ENCODE measurements around the gene HNRNPF. TPM values are rescaled to one million over a fixed set of nuclear protein-coding genes. Genes with fewer than 3 reads are reported as not detected.

The HNRNPF gene
- total RNA-seq, 1 donor from 2014 or later: 101 TPM

- Histone ChIP-seq H3K9me3 (no peaks in the 10 kb centered on the region), H3K36me3 (no peaks in the 10 kb centered on the region), H3K27me3 (no peaks in the 10 kb centered on the region), H3K4me1 (peaks cover 0 to 3% of the 10 kb centered on the region in 2 donors), H3K27ac (no peak overlapping the region), H3K4me3 (no peak overlapping the region)
- no peak for DNase-seq (ENCODE audit: low spot score in 2 of 2)
- intact Hi-C loops (cut with DNase I): no loop called here
- no peak for TF ChIP-seq CTCF (IDR thresholded peaks at IDR 0.05)
These were observed 48.9 kb downstream of the HNRNPF start for GRCh38 chr10:43360086-43360485.

GRCh38 chr10:43355749-43356371, 53.1 kb downstream of the HNRNPF start:
- Histone ChIP-seq H3K4me1 (no peaks in the 10 kb centered on the region), H3K27me3 (no peaks in the 10 kb centered on the region), H3K9me3 (no peaks in the 10 kb centered on the region), H3K27ac (no peak overlapping the region), H3K4me3 (no peak overlapping the region), H3K36me3 (no peaks in the 10 kb centered on the region)
- TF ChIP-seq CTCF (IDR thresholded peaks at IDR 0.05): no peak
- DNase-seq (ENCODE audit: low spot score in 2 of 2): no peak
- intact Hi-C loops (cut with DNase I): no loop called here

- no peak overlapping the region for H3K4me3 ChIP-seq
- no peak for TF ChIP-seq CTCF (IDR thresholded peaks at IDR 0.05)
- intact Hi-C loops (cut with DNase I): no loop called here
- no peaks in the 10 kb centered on the region for H3K9me3 ChIP-seq
- no peaks in the 10 kb centered on the region for H3K36me3 ChIP-seq
- no peaks in the 10 kb centered on the region for H3K27me3 ChIP-seq
- DNase-seq (ENCODE audit: low spot score in 2 of 2): no peak
- no peaks in the 10 kb centered on the region for H3K4me1 ChIP-seq
- H3K27ac ChIP-seq: no peak overlapping the region
These were observed 54.1 kb downstream of the HNRNPF start for GRCh38 chr10:43354879-43355380.

- Histone ChIP-seq H3K36me3 (no peaks in the 10 kb centered on the region), H3K4me3 (no peak overlapping the region), H3K4me1 (no peaks in the 10 kb centered on the region), H3K27me3 (no peaks in the 10 kb centered on the region), H3K9me3 (no peaks in the 10 kb centered on the region), H3K27ac (no peak overlapping the region)
- intact Hi-C loops (cut with DNase I): no loop called here
- TF ChIP-seq CTCF (IDR thresholded peaks at IDR 0.05): no peak
- no peak for DNase-seq (ENCODE audit: low spot score in 2 of 2)
These were observed 54.7 kb downstream of the HNRNPF start for GRCh38 chr10:43354330-43354635.

- intact Hi-C loops (cut with DNase I): no loop called here
- H3K27ac ChIP-seq: no peak overlapping the region
These were observed 55.3 kb downstream of the HNRNPF start for GRCh38 chr10:43353495-43354329.

More at GRCh38 chr10:43353495-43354329, 55.3 kb downstream of the HNRNPF start:
- no peaks in the 10 kb centered on the region for H3K4me1 ChIP-seq
- TF ChIP-seq CTCF (IDR thresholded peaks at IDR 0.05): no peak
- DNase-seq (ENCODE audit: low spot score in 2 of 2): no peak
- no peaks in the 10 kb centered on the region for H3K9me3 ChIP-seq
- no peaks in the 10 kb centered on the region for H3K36me3 ChIP-seq
- no peak overlapping the region for H3K4me3 ChIP-seq
- H3K27me3 ChIP-seq: no peaks in the 10 kb centered on the region

Data from ascending aorta (tissue), 2 donors.